Endothelial cell of umbilical vein (primary cell): ENCODE results near the gene C5. TPM values are rescaled to one million over a fixed set of nuclear protein-coding genes. Genes with fewer than 3 reads are reported as not detected.

Source experiments
- BruUV-seq: library from RNA; stranded (reverse); fragments of 400-500 nt; replicated peaks from 2 replicates; lab custom pipeline; 2021; lab: Mats Ljungman, UMichigan
- CTCF ChIA-PET: fragments of 300-600, 350-600 bp; sonication (Branson Sonifier 250); formaldehyde crosslinking; loops from one replicate; lab custom pipeline; 2021; ENCODE audit warnings: antibody characterized with exemption, inconsistent platforms; lab: Charles Lee
- POLR2A ChIA-PET: fragments of 300-600, 350-600 bp; sonication (Branson Sonifier 250); formaldehyde crosslinking; loops from one replicate; lab custom pipeline; 2021; ENCODE audit warnings: antibody characterized with exemption, inconsistent platforms; lab: Charles Lee
- DNase-seq: peaks from one replicate; pipeline ENCODE4 v3.0.0-alpha.2; 2011; ENCODE audit warnings: low read depth, low spot score
- FAIRE-seq: peaks from 2 replicates; lab custom pipeline; 2011; peaks lifted over from hg19 to GRCh38; lab: Jason Lieb, UNC
- H2AFZ ChIP-seq: 2 replicates; pipeline ENCODE4 v1.6.0; 2012; ENCODE audit warnings: low read depth, low read length, control low read depth, inconsistent platforms
- H3K27ac ChIP-seq: 2 replicates; pipeline ENCODE4 v1.5.1; 2011; ENCODE audit warnings: low read depth, mild to moderate bottlenecking, control low read depth, low read length, moderate library complexity; ENCODE audit not compliant: insufficient read depth
- H3K27me3 ChIP-seq, 2 experiments: 2 replicates each; pipeline versions ENCODE4 v1.6.0 to v1.6.1; 2011; ENCODE audit warnings: low read length in 2 of 2, mixed read lengths in 1 of 2; ENCODE audit not compliant: control insufficient read depth in 2 of 2, insufficient read depth in 2 of 2
- H3K36me3 ChIP-seq, 2 experiments: 2 replicates in 1 of 2; 3 replicates in 1 of 2; pipeline ENCODE4 v1.5.1; 2011; ENCODE audit warnings: low read length in 2 of 2, mild to moderate bottlenecking in 1 of 2, moderate library complexity in 1 of 2; ENCODE audit not compliant: control insufficient read depth in 2 of 2, insufficient read depth in 2 of 2; ENCODE audit errors: extremely low read depth in 1 of 2
- H3K4me1 ChIP-seq: 3 replicates; pipeline ENCODE4 v1.5.1; 2011; ENCODE audit warnings: mild to moderate bottlenecking, low read length; ENCODE audit not compliant: control insufficient read depth, insufficient read depth; ENCODE audit errors: extremely low read depth
- H3K4me2 ChIP-seq: 2 replicates; pipeline ENCODE4 v1.6.1; 2011; ENCODE audit warnings: low read length, control low read depth, mixed read lengths; ENCODE audit not compliant: insufficient read depth
- H3K4me3 ChIP-seq, 3 experiments: fragments of 200-600 bp in 1 of 3; sonication (generic), shearing (Covaris generic) in 1 of 3; replicated peaks in 1 of 3; 2 replicates each; pipeline ENCODE4 v1.5.1; 2011 to 2016; ENCODE audit warnings: control low read depth in 3 of 3, low read length in 3 of 3, mild to moderate bottlenecking in 2 of 3, inconsistent platforms in 1 of 3, low read depth in 1 of 3, moderate library complexity in 1 of 3; ENCODE audit not compliant: insufficient read depth in 1 of 3
- H3K79me2 ChIP-seq: 2 replicates; pipeline ENCODE4 v1.6.0; 2012; ENCODE audit warnings: low read length, inconsistent platforms; ENCODE audit not compliant: control insufficient read depth, insufficient read depth
- H3K9ac ChIP-seq: replicated peaks from 2 replicates; pipeline ENCODE3; 2011; ENCODE audit warnings: low read length, control low read depth; ENCODE audit not compliant: insufficient read depth; ENCODE audit errors: extremely low read depth
- H3K9me1 ChIP-seq: replicated peaks from 3 replicates; pipeline ENCODE4 v1.6.0; 2011; ENCODE audit warnings: mild to moderate bottlenecking, low read length; ENCODE audit not compliant: control insufficient read depth, insufficient read depth; ENCODE audit errors: extremely low read depth
- H3K9me3 ChIP-seq: replicated peaks from 2 replicates; pipeline ENCODE4 v1.5.1; 2012; ENCODE audit warnings: low read length, inconsistent platforms; ENCODE audit not compliant: control insufficient read depth, insufficient read depth
- H4K20me1 ChIP-seq: replicated peaks from 2 replicates; pipeline ENCODE3; 2011; ENCODE audit warnings: mild to moderate bottlenecking, low read length; ENCODE audit not compliant: control insufficient read depth, insufficient read depth; ENCODE audit errors: extremely low read depth
- CTCF ChIP-seq, 2 donors: IDR thresholded peaks; 1 replicate in 1 of 2; 2 replicates in 1 of 2; pipeline ENCODE4 v1.5.1; 2011; ENCODE audit warnings: low read length in 2 of 2, mild to moderate bottlenecking in 2 of 2, moderate library complexity in 2 of 2, control low read depth in 1 of 2, inconsistent platforms in 1 of 2, low read depth in 1 of 2; ENCODE audit not compliant: insufficient read depth in 1 of 2; ENCODE audit errors: extremely low read depth in 1 of 2
- EZH2 ChIP-seq: IDR thresholded peaks from 2 replicates; pipeline ENCODE4 v1.6.1; 2012; ENCODE audit warnings: borderline replicate concordance, low read depth, mild to moderate bottlenecking, moderate library complexity, low read length, inconsistent platforms; ENCODE audit not compliant: severe bottlenecking
- FOS ChIP-seq: IDR thresholded peaks from 2 replicates; pipeline ENCODE4 v1.6.1; 2011; ENCODE audit warnings: mild to moderate bottlenecking, low read length, moderate library complexity, borderline replicate concordance; ENCODE audit not compliant: insufficient read depth
- GATA2 ChIP-seq: IDR thresholded peaks from 2 replicates; pipeline ENCODE4 v1.7.0; 2011; ENCODE audit warnings: low read depth, mild to moderate bottlenecking, moderate library complexity, mixed read lengths, low read length; ENCODE audit not compliant: insufficient read length, insufficient read depth
- JUN ChIP-seq: IDR thresholded peaks from 2 replicates; pipeline ENCODE4 v1.6.1; 2011; ENCODE audit warnings: borderline replicate concordance, low read depth; ENCODE audit not compliant: insufficient read length, insufficient read depth
- MAX ChIP-seq: IDR thresholded peaks from 2 replicates; pipeline ENCODE4 v1.6.1; 2011; ENCODE audit not compliant: insufficient read depth, insufficient read length
- MYC ChIP-seq: IDR thresholded peaks from one replicate; pipeline ENCODE4 v1.6.1; 2011; ENCODE audit warnings: mild to moderate bottlenecking, low read depth, low read length
- POLR2A ChIP-seq: IDR thresholded peaks from 2 replicates; pipeline ENCODE4 v1.6.1; 2012; ENCODE audit warnings: low read depth, mild to moderate bottlenecking, control low read depth, low read length
- POLR2AphosphoS5 ChIP-seq: IDR thresholded peaks from 2 replicates; pipeline ENCODE4 v1.6.1; 2012; ENCODE audit warnings: low read depth, mild to moderate bottlenecking, control low read depth, low read length, moderate library complexity; ENCODE audit not compliant: insufficient read depth
- dilution Hi-C: fragments of 300-500 bp; cut with MboI; formaldehyde crosslinking; loops from one replicate; pipeline ENCODE4 v1.15.0; 2019; ENCODE audit warnings: low sequenced_read_pairs; ENCODE audit not compliant: extremely low pct_ligation_motif_present
- intact Hi-C: fragments of 100-400 bp; cut with micrococcal nuclease; formaldehyde crosslinking; loops from one replicate; pipeline ENCODE4 v1.10.0; 2022
- polyA plus RNA-seq, 4 experiments: library from polyadenylated mRNA; depleted of rRNA in 3 of 4; stranded (reverse) in 3 of 4; unstranded in 1 of 4; fragments of >200 nt; gene quantifications; 2 replicates each; pipeline versions ENCODE4 v1.2.1 to v1.2.3, GENCODE V29; 2011 to 2012; ENCODE audit warnings: missing spikeins in 1 of 4
- total RNA-seq: library from RNA; stranded (reverse); gene quantifications from 2 replicates; pipeline ENCODE4 v1.2.3, GENCODE V29; 2021

C5 gene
- total and polyA plus RNA-seq, 2 donors (not counting 3 experiments of a cell fraction or from before 2014, with no cell fraction given): 0.79 to 1.6 TPM

- no TSS peak for BruUV-seq
- no peak overlapping the region for H3K4me2 ChIP-seq
- POLR2A ChIA-PET: no interaction called here
- peak overlapping the region; percentile 71 for H2AFZ ChIP-seq
- peak; percentile 84 for DNase-seq
- no peaks in the 10 kb centered on the region for H3K79me2 ChIP-seq
- intact Hi-C loops: loop anchor here (1.0 to 10.0 kb wide), 4 partner anchors 74 to 179 kb away; no protein-coding TSS in a partner anchor
- H3K9ac ChIP-seq: no peak overlapping the region
- no peaks in the 10 kb centered on the region for H3K9me3 ChIP-seq
- H3K36me3 ChIP-seq: no peaks in the 10 kb centered on the region
- no peak overlapping the region for H3K27ac ChIP-seq
- no peaks in the 10 kb centered on the region for H3K27me3 ChIP-seq
- H4K20me1 ChIP-seq: no peaks in the 10 kb centered on the region
- CTCF ChIA-PET: interaction anchor here (0.6 to 10.0 kb wide), 43 partner anchors 8 to 454 kb away, joined by 3 to 305 read pairs (median 4); partner anchors contain the start of genes C5, CNTRL and MEGF9
- peaks cover 17% of the 10 kb centered on the region for H3K4me1 ChIP-seq
- dilution Hi-C loops: no loop called here
- TF ChIP-seq JUN (no peak), CTCF (IDR thresholded peaks at IDR 0.05; ENCODE audit: extremely low read depth in 1 of 2, insufficient read depth in 1 of 2, low read depth in 1 of 2, low read length in 2 of 2) (peak; percentile 54), POLR2A (no peak), MYC (no peak), POLR2AphosphoS5 (no peak), FOS (no peak), EZH2 (no peak), GATA2 (peak; percentile 71), MAX (no peak)
- no peak overlapping the region for H3K4me3 ChIP-seq
- H3K9me1 ChIP-seq: no peaks in the 10 kb centered on the region
- peak; percentile 95 for FAIRE-seq
Observed at GRCh38 chr9:120985819-120986222, 64.3 kb downstream of the C5 start.
